Measurements from ENCODE around the gene ZNF814.
"Not testable (repeated sequence)": the region's sequence is repeated elsewhere in the genome, so short reads cannot be mapped to it uniquely, and the experiment has no call there.

Gene ZNF814

DNA sequence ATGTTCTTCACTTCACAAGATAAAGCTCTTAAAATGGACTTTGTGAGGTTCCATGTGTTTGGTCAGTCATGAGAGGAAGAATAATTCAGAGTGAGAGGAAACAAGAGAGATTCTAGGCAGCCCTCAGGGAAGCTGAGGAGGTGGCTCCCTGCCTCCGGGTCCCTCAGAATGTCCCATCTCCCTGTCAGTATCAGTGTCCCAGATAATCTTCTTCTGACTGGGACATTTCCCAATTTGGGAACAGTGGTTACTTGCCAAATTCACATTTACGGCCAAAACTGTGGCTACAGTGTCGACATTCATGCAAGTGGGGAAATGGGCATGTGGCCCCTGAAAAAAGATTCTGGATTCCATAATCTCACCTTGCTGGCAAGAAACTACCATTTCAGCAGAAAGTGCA is 18.6 kb upstream of the ZNF814 start:
- TF ChIP-seq, protein P1, sequence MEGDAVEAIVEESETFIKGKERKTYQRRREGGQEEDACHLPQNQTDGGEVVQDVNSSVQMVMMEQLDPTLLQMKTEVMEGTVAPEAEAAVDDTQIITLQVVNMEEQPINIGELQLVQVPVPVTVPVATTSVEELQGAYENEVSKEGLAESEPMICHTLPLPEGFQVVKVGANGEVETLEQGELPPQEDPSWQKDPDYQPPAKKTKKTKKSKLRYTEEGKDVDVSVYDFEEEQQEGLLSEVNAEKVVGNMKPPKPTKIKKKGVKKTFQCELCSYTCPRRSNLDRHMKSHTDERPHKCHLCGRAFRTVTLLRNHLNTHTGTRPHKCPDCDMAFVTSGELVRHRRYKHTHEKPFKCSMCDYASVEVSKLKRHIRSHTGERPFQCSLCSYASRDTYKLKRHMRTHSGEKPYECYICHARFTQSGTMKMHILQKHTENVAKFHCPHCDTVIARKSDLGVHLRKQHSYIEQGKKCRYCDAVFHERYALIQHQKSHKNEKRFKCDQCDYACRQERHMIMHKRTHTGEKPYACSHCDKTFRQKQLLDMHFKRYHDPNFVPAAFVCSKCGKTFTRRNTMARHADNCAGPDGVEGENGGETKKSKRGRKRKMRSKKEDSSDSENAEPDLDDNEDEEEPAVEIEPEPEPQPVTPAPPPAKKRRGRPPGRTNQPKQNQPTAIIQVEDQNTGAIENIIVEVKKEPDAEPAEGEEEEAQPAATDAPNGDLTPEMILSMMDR (IDR thresholded peaks at IDR 0.05; ENCODE audit: low read depth, low read length): no peak
- no peak for DNase-seq (ENCODE audit: low read depth, low spot score)
- H3K4me3 ChIP-seq (ENCODE audit: low read depth, low read length): no peak overlapping the region
- in situ Hi-C loops (cut with HindIII; ENCODE audit: low sequenced_read_pairs): no loop called here

DNA sequence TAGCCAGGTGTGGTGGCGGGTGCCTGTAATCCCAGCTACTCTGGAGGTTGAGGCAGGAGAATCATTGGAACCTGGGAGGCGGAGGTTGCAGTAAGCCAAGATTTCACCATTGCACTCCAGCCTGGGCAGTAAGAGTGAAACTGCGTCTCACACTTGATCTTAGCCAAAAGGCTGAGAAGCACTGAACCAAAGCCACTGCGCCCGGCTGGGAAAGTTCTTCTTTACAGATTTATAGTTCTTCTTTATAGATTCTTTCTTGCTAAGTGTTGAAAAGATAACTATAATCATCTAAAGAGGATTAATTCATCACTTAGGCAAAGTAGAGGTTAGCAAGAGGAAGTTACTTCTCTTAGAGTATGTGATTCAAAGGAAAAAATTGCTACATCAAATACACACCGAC is 16.4 kb upstream of the ZNF814 start:
- TF ChIP-seq, protein P1 (IDR thresholded peaks at IDR 0.05; ENCODE audit: low read depth, low read length): no peak
- no peak for DNase-seq (ENCODE audit: low read depth, low spot score)
- no peak overlapping the region for H3K4me3 ChIP-seq (ENCODE audit: low read depth, low read length)
- in situ Hi-C loops (cut with HindIII; ENCODE audit: low sequenced_read_pairs): no loop called here

DNA sequence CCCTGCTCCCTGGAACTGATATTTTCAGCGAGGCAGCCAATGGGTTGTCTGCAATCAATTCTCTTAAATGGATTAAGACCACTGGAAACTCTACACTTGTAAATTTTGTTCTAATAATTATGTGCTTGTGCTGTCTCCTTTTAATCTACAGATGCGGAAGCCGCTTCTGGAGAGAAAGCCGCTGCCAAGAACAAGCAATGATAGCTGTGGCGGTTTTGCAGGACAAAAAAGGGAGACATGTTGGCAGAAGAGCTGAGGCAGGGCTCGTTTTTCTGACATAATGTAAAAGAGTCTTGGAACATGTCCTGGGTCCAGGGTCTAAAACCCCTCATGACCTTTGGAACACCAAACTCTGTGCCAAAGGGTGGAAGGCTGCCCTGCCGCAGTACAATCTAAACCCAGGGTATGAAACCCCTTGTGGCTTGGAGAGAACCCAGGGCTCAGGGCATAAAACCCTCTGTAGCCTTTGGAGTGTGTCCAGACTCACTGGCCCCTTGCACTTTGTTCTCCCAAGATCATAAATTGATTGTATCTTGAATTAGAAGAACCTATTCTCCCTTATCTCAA is 14.9 kb upstream of the ZNF814 start:
- TF ChIP-seq, protein P1 (IDR thresholded peaks at IDR 0.05; ENCODE audit: low read depth, low read length): no peak
- no peak for DNase-seq (ENCODE audit: low read depth, low spot score)
- in situ Hi-C loops (cut with HindIII; ENCODE audit: low sequenced_read_pairs): no loop called here

DNA sequence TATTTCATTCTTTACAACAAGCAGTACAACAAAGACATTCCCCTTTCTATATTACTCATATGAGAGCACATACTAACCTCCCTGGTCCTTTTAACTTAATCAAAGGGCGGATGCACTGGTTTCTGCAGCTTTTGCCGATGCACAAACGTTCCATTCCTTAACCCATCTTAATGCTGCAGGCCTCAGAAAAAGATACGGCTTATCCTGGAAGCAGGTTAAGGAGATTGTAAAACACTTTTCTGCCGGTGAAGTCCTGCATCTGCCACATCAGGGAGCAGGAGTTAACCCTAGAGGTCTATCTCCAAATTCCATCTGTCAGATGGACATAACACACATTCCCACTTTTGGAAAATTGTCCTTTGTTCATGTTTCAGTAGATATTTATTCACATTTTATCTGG is 11.5 kb upstream of the ZNF814 start:
- TF ChIP-seq, protein P1 (IDR thresholded peaks at IDR 0.05; ENCODE audit: low read depth, low read length): no peak
- in situ Hi-C loops (cut with HindIII; ENCODE audit: low sequenced_read_pairs): no loop called here
- no peak for DNase-seq (ENCODE audit: low read depth, low spot score)
- no peak overlapping the region for H3K4me3 ChIP-seq (ENCODE audit: low read depth, low read length)

More for the DNA sequence above, 14.9 kb upstream of the ZNF814 start:
- no peak overlapping the region for H3K4me3 ChIP-seq (ENCODE audit: low read depth, low read length)

DNA sequence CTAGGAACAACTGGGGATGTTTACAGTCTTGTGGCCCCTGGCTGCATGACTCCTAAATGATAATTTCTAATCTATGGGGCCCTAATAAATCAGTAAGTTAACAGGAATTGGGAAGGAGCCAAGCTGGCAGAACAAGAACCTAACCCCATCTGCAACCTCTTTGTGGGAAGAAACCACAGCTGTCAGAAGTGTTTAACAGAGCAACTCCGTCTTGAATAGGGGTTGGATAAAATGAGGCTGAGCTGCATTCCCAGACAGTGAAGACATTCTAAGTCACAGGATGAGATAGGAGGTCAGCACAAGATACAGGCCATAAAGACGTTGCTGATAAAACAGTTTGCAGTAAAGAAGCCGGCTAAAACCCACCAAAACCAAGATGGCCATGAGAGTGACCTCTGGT is 1.9 kb upstream of the ZNF814 start:
- DNase-seq (ENCODE audit: low read depth, low spot score): peak; percentile 49
- H3K4me3 ChIP-seq (ENCODE audit: low read depth, low read length); in situ Hi-C loops (cut with HindIII; ENCODE audit: low sequenced_read_pairs): not testable (repeated sequence)

DNA sequence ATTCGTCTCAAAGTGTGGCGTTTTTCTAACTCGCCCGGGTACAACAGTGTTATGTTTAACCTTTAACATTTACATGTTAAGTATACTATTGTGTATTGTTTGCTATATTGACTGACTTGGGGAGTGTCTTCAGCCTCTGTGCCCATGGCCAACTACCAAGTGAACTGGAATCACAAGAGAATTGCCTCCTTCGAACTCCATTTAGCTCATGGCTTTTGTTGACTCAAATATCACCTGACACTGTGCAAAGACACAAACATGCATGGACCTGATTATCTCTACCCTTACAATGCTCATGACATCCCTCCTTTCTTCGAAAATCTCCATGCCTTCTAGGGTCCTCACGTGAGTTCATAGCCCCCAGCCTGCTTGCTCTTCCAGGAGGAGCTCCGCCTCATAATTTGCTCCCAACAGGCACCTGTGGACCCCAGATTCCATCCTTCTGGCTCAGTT is 704 bp downstream of the ZNF814 start:
- no peak for DNase-seq (ENCODE audit: low read depth, low spot score)
- TF ChIP-seq, protein P1 (IDR thresholded peaks at IDR 0.05; ENCODE audit: low read depth, low read length): no peak
- in situ Hi-C loops (cut with HindIII; ENCODE audit: low sequenced_read_pairs): no loop called here
- H3K4me3 ChIP-seq (ENCODE audit: low read depth, low read length): peak overlapping the region; percentile 89

DNA sequence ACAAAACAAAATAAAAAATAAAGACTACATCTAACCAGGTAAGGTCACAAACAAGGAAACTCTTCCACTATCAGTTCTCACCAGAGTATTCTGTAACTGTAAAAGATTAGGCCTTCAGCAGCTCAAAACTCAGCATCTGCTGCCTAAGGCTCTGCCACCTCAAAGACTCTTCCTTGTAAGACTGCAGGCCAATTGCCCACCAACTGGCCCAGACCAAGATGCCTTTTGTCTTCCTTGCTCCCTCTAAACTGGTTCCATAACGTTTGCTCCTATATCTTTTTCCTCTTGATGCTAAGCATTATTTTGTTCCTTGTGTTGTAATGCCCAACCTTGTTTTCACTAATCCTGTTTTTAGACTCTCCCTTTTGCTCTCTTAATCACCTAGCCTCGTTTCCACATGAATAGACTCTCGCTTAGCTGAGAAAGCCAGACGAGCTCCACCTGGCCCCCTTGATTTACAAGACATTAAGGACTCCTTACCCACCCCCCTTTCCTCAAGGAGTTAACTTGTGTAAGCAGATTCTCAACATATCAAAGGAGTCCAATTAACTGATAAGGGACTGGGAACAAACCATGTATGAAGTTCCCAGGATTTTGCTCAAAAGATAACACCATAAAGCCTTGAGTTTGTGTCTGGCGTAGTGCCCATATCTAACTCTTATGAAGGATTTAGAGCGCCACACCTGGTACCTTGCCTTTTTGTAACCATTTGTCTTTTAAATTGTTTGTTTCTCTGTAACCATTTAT is 1.5 kb downstream of the ZNF814 start:
- no peak for DNase-seq (ENCODE audit: low read depth, low spot score)
- in situ Hi-C loops (cut with HindIII; ENCODE audit: low sequenced_read_pairs): no loop called here
- TF ChIP-seq, protein P1 (IDR thresholded peaks at IDR 0.05; ENCODE audit: low read depth, low read length): no peak
- peak overlapping the region; percentile 89 for H3K4me3 ChIP-seq (ENCODE audit: low read depth, low read length)

All from astrocyte of the spinal cord (primary cell).